Transverse colon (tissue), 3 donors: ENCODE data around the gene SERPINA3.

Experiments used
- POLR2A ChIP-seq: fragments of 450-650 bp; IDR thresholded peaks from one replicate; pipeline ENCODE4 v1.6.1; 2016; ENCODE audit warnings: antibody characterized with exemption, mild to moderate bottlenecking, moderate library complexity
- TF ChIP-seq, protein P1 (sequence below), 5 experiments: fragments of 200-600 bp in 3 of 5; fragments of 450-650 bp in 2 of 5; sonication (generic) in 3 of 5; IDR thresholded peaks; 1 replicate in 2 of 5; 2 replicates in 3 of 5; pipeline ENCODE4 v1.5.1; 2016 to 2017; ENCODE audit warnings: antibody characterized with exemption in 5 of 5, inconsistent platforms in 3 of 5, mild to moderate bottlenecking in 2 of 5, moderate library complexity in 1 of 5

DNA sequence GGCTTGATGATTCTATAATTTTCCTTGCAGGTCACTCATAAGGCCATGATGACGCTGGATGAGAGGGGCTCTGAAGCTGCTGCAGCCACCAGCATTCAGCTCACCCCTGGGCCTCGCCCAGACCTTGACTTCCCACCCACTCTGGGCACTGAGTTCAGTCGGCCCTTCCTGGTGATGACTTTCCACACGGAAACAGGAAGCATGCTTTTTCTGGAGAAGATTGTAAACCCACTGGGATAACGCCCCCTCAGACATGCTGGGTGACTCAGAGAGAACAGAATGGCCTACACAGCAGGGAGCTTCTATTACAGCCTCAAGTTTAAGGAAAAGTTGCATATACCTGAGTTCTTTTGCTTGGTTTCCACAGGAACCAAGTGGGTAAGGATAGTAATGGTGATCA, 34.3 kb downstream of the SERPINA3 start:
- TF ChIP-seq, protein P1, sequence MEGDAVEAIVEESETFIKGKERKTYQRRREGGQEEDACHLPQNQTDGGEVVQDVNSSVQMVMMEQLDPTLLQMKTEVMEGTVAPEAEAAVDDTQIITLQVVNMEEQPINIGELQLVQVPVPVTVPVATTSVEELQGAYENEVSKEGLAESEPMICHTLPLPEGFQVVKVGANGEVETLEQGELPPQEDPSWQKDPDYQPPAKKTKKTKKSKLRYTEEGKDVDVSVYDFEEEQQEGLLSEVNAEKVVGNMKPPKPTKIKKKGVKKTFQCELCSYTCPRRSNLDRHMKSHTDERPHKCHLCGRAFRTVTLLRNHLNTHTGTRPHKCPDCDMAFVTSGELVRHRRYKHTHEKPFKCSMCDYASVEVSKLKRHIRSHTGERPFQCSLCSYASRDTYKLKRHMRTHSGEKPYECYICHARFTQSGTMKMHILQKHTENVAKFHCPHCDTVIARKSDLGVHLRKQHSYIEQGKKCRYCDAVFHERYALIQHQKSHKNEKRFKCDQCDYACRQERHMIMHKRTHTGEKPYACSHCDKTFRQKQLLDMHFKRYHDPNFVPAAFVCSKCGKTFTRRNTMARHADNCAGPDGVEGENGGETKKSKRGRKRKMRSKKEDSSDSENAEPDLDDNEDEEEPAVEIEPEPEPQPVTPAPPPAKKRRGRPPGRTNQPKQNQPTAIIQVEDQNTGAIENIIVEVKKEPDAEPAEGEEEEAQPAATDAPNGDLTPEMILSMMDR (IDR thresholded peaks at IDR 0.05) = no peak
- no peak for TF ChIP-seq POLR2A
